H1 (cell line): ENCODE measurements around the gene KCNJ9. TPM values are rescaled to one million over a fixed set of nuclear protein-coding genes. Genes with fewer than 3 reads are reported as not detected.
"Not testable (repeated sequence)": the region's sequence is repeated elsewhere in the genome, so short reads cannot be mapped to it uniquely, and the experiment has no call there.

Source experiments
- CTCF ChIA-PET: fragments of 300-600 bp; sonication (Branson Sonifier 250); formaldehyde crosslinking; loops from one replicate; lab custom pipeline; 2021; ENCODE audit not compliant: partially characterized antibody; lab: Charles Lee
- POLR2A ChIA-PET: fragments of 300-600 bp; sonication (Branson Sonifier 250); formaldehyde crosslinking; loops from one replicate; lab custom pipeline; 2021; ENCODE audit warnings: inconsistent platforms; ENCODE audit not compliant: partially characterized antibody; lab: Charles Lee
- DNase-seq, 2 experiments: peaks; one replicate each; pipeline versions ENCODE4 v3.0.0 to v3.0.0-alpha.2; 2010 to 2022; ENCODE audit warnings: low spot score in 2 of 2, low read depth in 1 of 2, mixed read lengths in 1 of 2
- FAIRE-seq: peaks from 2 replicates; lab custom pipeline; 2011; peaks lifted over from hg19 to GRCh38; lab: Jason Lieb, UNC
- H2AFZ ChIP-seq: 2 replicates; pipeline ENCODE4 v1.8.1; 2012; ENCODE audit warnings: low read length, inconsistent platforms
- H2AK5ac ChIP-seq: 2 replicates; pipeline ENCODE4 v1.6.1; 2013; ENCODE audit warnings: low read depth, low read length
- H2BK120ac ChIP-seq: replicated peaks from 2 replicates; pipeline ENCODE3; 2013; ENCODE audit warnings: low read depth, low read length, inconsistent platforms
- H2BK12ac ChIP-seq: 2 replicates; pipeline ENCODE4 v1.6.1; 2013; ENCODE audit warnings: low read depth, low read length
- H2BK15ac ChIP-seq: 2 replicates; pipeline ENCODE4 v1.6.1; 2013; ENCODE audit warnings: low read length
- H2BK20ac ChIP-seq: 2 replicates; pipeline ENCODE4 v1.6.1; 2013; ENCODE audit warnings: low read length
- H2BK5ac ChIP-seq: 2 replicates; pipeline ENCODE4 v1.6.1; 2013; ENCODE audit warnings: low read depth, low read length
- H3K14ac ChIP-seq: 2 replicates; pipeline ENCODE4 v1.6.1; 2013; ENCODE audit warnings: inconsistent platforms; ENCODE audit not compliant: insufficient read length
- H3K18ac ChIP-seq: 2 replicates; pipeline ENCODE4 v1.6.1; 2013; ENCODE audit warnings: low read length; ENCODE audit errors: extremely low read depth
- H3K23ac ChIP-seq: 2 replicates; pipeline ENCODE4 v1.6.1; 2013; ENCODE audit warnings: inconsistent platforms; ENCODE audit not compliant: insufficient read length
- H3K23me2 ChIP-seq: 2 replicates; pipeline ENCODE4 v1.6.1; 2013; ENCODE audit warnings: low read depth, low read length
- H3K27ac ChIP-seq: 2 replicates; pipeline ENCODE4 v1.6.1; 2011; ENCODE audit warnings: low read depth, low read length, inconsistent platforms
- H3K27me3 ChIP-seq, 4 experiments: replicated peaks in 1 of 4; 1 replicate in 1 of 4; 2 replicates in 3 of 4; pipeline versions ENCODE4 v1.6.1 to v1.8.1; 2011 to 2013; ENCODE audit warnings: low read length in 3 of 4, mild to moderate bottlenecking in 3 of 4, inconsistent platforms in 2 of 4, mixed read lengths in 2 of 4, moderate library complexity in 1 of 4; ENCODE audit not compliant: control insufficient read depth in 3 of 4, insufficient read depth in 3 of 4; ENCODE audit errors: extremely low read depth in 1 of 4
- H3K36me3 ChIP-seq, 4 experiments: 2 replicates each; pipeline versions ENCODE4 v1.6.1 to v1.8.1; 2011 to 2013; ENCODE audit warnings: mild to moderate bottlenecking in 4 of 4, low read length in 3 of 4, moderate library complexity in 2 of 4, control low read depth in 1 of 4, inconsistent platforms in 1 of 4; ENCODE audit not compliant: insufficient read depth in 4 of 4, control insufficient read depth in 2 of 4
- H3K4ac ChIP-seq: replicated peaks from 2 replicates; pipeline ENCODE3; 2013; ENCODE audit warnings: low read length, low read depth, mixed read lengths, inconsistent platforms; ENCODE audit not compliant: insufficient read length
- H3K4me1 ChIP-seq, 4 experiments: replicated peaks in 1 of 4; 1 replicate in 1 of 4; 2 replicates in 3 of 4; pipeline versions ENCODE4 v1.6.1 to v1.8.1; 2011 to 2013; ENCODE audit warnings: low read length in 3 of 4, inconsistent platforms in 2 of 4, mixed read lengths in 1 of 4; ENCODE audit not compliant: insufficient read depth in 4 of 4, control insufficient read depth in 3 of 4
- H3K4me2 ChIP-seq, 2 experiments: 2 replicates each; pipeline versions ENCODE4 v1.6.1 to v1.8.1; 2011 to 2013; ENCODE audit warnings: low read depth in 2 of 2, low read length in 2 of 2, control low read depth in 1 of 2, inconsistent platforms in 1 of 2, mild to moderate bottlenecking in 1 of 2; ENCODE audit not compliant: insufficient read depth in 1 of 2
- H3K4me3 ChIP-seq, 4 experiments: fragments of 200-600, 300-600 bp in 1 of 4; sonication (generic), shearing (Covaris generic), sonication (Bioruptor Twin) in 1 of 4; 2 replicates each; pipeline versions ENCODE4 v1.5.1 to v1.8.1; 2011 to 2016; ENCODE audit warnings: low read length in 4 of 4, low read depth in 3 of 4, control low read depth in 2 of 4, inconsistent platforms in 2 of 4, mild to moderate bottlenecking in 2 of 4, mixed read lengths in 1 of 4, moderate library complexity in 1 of 4; ENCODE audit not compliant: insufficient read depth in 2 of 4; ENCODE audit errors: extremely low read depth in 1 of 4
- H3K56ac ChIP-seq: replicated peaks from 2 replicates; pipeline ENCODE3; 2013; ENCODE audit warnings: low read depth, mild to moderate bottlenecking, mixed read lengths, low read length, inconsistent platforms; ENCODE audit not compliant: insufficient read length
- H3K79me1 ChIP-seq: 2 replicates; pipeline ENCODE4 v1.6.1; 2013; ENCODE audit warnings: low read depth, low read length, control low read depth
- H3K79me2 ChIP-seq, 2 experiments: 2 replicates each; pipeline versions ENCODE4 v1.6.1 to v1.8.1; 2012 to 2013; ENCODE audit warnings: low read length in 2 of 2, mild to moderate bottlenecking in 2 of 2, inconsistent platforms in 1 of 2; ENCODE audit not compliant: insufficient read depth in 2 of 2, control insufficient read depth in 1 of 2
- H3K9ac ChIP-seq, 4 experiments: replicated peaks in 1 of 4; 1 replicate in 1 of 4; 2 replicates in 3 of 4; pipeline versions ENCODE4 v1.6.1 to v1.8.1; 2011 to 2013; ENCODE audit warnings: low read depth in 3 of 4, low read length in 3 of 4, control low read depth in 2 of 4, mild to moderate bottlenecking in 2 of 4, moderate library complexity in 2 of 4, inconsistent platforms in 1 of 4; ENCODE audit errors: extremely low read depth in 1 of 4
- H3K9me3 ChIP-seq, 2 experiments: 2 replicates each; pipeline versions ENCODE4 v1.6.1 to v1.8.1; 2012 to 2013; ENCODE audit warnings: mild to moderate bottlenecking in 2 of 2, moderate library complexity in 2 of 2, control low read depth in 1 of 2, inconsistent platforms in 1 of 2, low read depth in 1 of 2, low read length in 1 of 2, mixed read lengths in 1 of 2; ENCODE audit not compliant: insufficient read depth in 2 of 2
- H4K20me1 ChIP-seq, 2 experiments: replicated peaks in 1 of 2; 2 replicates each; pipeline versions ENCODE3 to v1.8.1; 2011 to 2013; ENCODE audit warnings: inconsistent platforms in 2 of 2, low read length in 2 of 2, mild to moderate bottlenecking in 1 of 2; ENCODE audit not compliant: insufficient read depth in 2 of 2, control insufficient read depth in 1 of 2
- H4K5ac ChIP-seq: 2 replicates; pipeline ENCODE4 v1.6.1; 2013; ENCODE audit warnings: low read length, low read depth, mixed read lengths, inconsistent platforms; ENCODE audit not compliant: insufficient read length
- H4K8ac ChIP-seq: 2 replicates; pipeline ENCODE4 v1.8.0; 2013; ENCODE audit warnings: mild to moderate bottlenecking, moderate library complexity, low read length, inconsistent platforms; ENCODE audit not compliant: insufficient read depth; ENCODE audit errors: extremely low read depth
- H4K91ac ChIP-seq: replicated peaks from 2 replicates; pipeline ENCODE3; 2013; ENCODE audit warnings: low read length, mixed read lengths, inconsistent platforms; ENCODE audit not compliant: insufficient read length
- WGBS, 2 experiments: shearing (Covaris generic) in 1 of 2; methylation state at CpG; one replicate each; pipeline versions ENCODE4 v1.1.6 to v1.1.7; 2013 to 2015; ENCODE audit warnings: low lambda C conversion rate in 2 of 2, mixed read lengths in 2 of 2, inconsistent platforms in 1 of 2, low coverage in 1 of 2, missing lambda C conversion rate in 1 of 2; ENCODE audit not compliant: insufficient replicate concordance in 2 of 2, insufficient coverage in 1 of 2, insufficient read length in 1 of 2; ENCODE audit errors: extremely low coverage in 1 of 2, missing lambda C conversion rate in 1 of 2; 5-methylcytosine and 5-hydroxymethylcytosine counted together
- polyA plus RNA-seq, 7 experiments: library from polyadenylated mRNA; depleted of rRNA in 3 of 7; stranded (reverse) in 5 of 7; unstranded in 2 of 7; fragments of >200 nt in 5 of 7; fragments of 200-250 nt in 2 of 7; gene quantifications; 1 replicate in 5 of 7; 2 replicates in 1 of 7; 4 replicates in 1 of 7; pipeline versions ENCODE4 v1.2.1 to v1.2.3, GENCODE V29; 2011 to 2013; ENCODE audit warnings: missing spikeins in 2 of 7, mixed read lengths in 2 of 7
- total RNA-seq: library from RNA; stranded (reverse); fragmentation: NEBNext Ultra II Directional; extraction: Animal tissue kit (Norgen Biotek cat#: 25700); gene quantifications from 2 replicates; pipeline ENCODE4 v1.2.1, GENCODE V29; 2021

Gene KCNJ9
- total and polyA plus RNA-seq, 2 of the 8 experiments (the other 6 are each of a cell fraction or from before 2014, with no cell fraction given): 0.02 to 0.13 TPM

DNA sequence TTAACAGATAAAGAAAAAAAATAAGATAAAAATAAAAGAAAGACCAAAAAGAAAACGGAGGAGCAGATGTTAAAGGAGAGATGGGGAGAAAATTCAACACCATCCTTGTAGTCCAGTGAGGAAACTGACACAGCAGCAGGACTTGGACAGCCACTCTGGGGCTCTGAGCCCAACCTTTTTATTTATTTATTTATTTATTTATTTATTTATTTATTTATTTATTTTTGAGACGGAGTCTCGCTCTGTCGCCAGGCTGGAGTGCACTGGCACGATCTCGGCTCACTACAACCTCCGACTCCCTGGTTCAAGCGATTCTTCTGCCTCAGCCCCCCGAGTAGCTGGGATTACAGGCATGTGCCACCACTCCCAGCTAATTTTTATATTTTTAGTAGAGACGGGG is 30.1 kb downstream of the KCNJ9 start:
- FAIRE-seq, H3K79me1 ChIP-seq, H3K36me3 ChIP-seq, H3K23me2 ChIP-seq, H4K8ac ChIP-seq, H4K20me1 ChIP-seq, H3K18ac ChIP-seq, H4K5ac ChIP-seq, H3K4me3 ChIP-seq, H2BK5ac ChIP-seq, H3K56ac ChIP-seq, H2BK12ac ChIP-seq, H2AK5ac ChIP-seq, H2BK15ac ChIP-seq, H3K4me2 ChIP-seq, H4K91ac ChIP-seq, H3K23ac ChIP-seq, H2BK120ac ChIP-seq, H3K27ac ChIP-seq, H3K4ac ChIP-seq, H3K27me3 ChIP-seq, H2BK20ac ChIP-seq, H3K9me3 ChIP-seq, H2AFZ ChIP-seq, H3K14ac ChIP-seq, DNase-seq, H3K79me2 ChIP-seq, H3K9ac ChIP-seq: not testable (repeated sequence)
- CTCF ChIA-PET: interaction anchor here (0.8 to 18.1 kb wide), 8 partner anchors 8 to 140 kb away, joined by 3 to 256 read pairs (median 26); partner anchors contain the start of genes CASQ1 and IGSF8
- POLR2A ChIA-PET: interaction anchor here (1.0 to 1.2 kb wide), 2 partner anchors 20 to 141 kb away, joined by 3 read pairs; no protein-coding TSS in a partner anchor
- 94% methylated on average over 10 of the region's 10 CpGs; no CpG with 5 or more reads in 1 of the 2 experiments for WGBS, 2 experiments
- H3K4me1 ChIP-seq: peaks cover 8 to 48% (median 31%) of the 10 kb centered on the region in 4 experiments
